ENCODE results near the gene IGSF21.

- TF ChIP-seq CTCF (conservative IDR thresholded peaks at IDR 0.05), result no peak
- no peak for TF ChIP-seq ZFX (IDR thresholded peaks at IDR 0.05)
Measured at GRCh38 chr1:18362150-18362549, 254.6 kb downstream of the IGSF21 start.
